GM18909 (cell line): ENCODE results near the gene APLP1.
"Not testable (repeated sequence)": the region's sequence is repeated elsewhere in the genome, so short reads cannot be mapped to it uniquely, and the experiment has no call there.

Experiments used
- ATAC-seq: cut with Tn5 transposase; IDR thresholded peaks from one replicate; pipeline ENCODE4 v1.9.1; 2021; ENCODE audit warnings: mild to moderate bottlenecking; ENCODE audit not compliant: unreplicated experiment, poor library complexity

APLP1 gene

DNA sequence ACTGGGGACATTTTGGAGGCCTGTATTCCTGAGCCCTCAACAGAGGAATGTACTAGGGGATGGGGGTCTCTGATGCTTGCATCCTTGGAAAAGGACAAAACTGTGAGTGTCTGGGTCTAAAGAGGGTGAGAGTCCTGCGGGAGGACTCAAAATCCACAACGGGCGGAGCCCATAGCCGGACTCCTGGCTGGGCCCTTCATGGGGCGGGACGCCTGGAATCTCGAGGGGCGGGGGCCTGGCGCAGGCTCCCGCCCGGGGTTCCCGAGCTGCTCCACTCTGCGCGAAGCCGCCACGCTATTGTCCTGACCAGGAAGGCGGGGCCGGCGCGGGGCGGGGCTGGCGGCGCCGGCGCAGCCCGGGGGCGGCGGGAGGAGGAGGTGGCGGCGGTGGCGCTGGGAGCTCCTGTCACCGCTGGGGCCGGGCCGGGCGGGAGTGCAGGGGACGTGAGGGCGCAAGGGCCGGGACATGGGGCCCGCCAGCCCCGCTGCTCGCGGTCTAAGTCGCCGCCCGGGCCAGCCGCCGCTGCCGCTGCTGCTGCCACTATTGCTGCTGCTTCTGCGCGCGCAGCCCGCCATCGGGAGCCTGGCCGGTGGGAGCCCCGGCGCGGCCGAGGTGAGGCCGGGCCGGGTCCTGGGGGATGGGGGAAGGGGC lies at the start of gene APLP1:
Gene APLP1, plus strand, starts transcription at position 403 of the 651 bp plus-strand sequence. Its CDS starts 63 bp downstream, at position 466.
- no peak for ATAC-seq

DNA sequence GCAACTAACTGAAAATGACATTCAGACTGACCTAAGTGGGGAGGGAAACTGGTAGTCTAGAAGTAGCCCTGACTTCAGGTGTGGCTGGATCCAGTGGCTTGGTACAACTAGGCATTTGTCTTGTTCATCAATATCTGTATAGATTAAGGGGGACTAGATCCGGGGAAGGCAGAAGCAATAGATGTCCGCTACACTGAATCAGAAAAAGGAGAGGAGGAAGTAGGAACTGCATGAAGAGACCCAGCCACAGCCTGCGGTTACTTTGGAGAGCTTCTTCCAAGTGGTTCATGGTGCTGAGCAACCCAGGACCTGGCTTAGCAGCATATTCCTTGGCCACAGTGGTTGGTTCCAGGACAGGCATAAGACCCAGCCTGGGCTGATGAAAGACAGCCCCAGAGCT lies 45.8 kb upstream of the APLP1 start:
- no peak for ATAC-seq

DNA sequence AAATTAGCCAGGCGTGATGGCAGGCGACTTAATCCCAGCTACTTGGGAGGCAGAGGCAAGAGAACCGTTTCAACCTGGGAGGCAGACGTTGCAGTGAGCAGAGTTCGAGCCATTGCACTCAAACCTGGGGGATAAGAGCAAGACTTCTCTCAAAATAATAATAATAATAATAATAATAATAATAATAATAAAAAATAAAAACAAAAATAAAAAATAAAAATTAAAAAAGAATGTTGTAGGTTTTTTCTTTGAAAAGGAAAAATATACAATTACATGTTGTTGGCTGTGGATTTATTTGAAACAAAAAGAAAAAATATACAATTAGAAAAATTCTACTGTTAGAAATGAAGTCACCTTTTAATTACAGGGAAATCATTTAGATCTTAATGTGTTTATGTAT lies 44.2 kb upstream of the APLP1 start:
- no peak for ATAC-seq

DNA sequence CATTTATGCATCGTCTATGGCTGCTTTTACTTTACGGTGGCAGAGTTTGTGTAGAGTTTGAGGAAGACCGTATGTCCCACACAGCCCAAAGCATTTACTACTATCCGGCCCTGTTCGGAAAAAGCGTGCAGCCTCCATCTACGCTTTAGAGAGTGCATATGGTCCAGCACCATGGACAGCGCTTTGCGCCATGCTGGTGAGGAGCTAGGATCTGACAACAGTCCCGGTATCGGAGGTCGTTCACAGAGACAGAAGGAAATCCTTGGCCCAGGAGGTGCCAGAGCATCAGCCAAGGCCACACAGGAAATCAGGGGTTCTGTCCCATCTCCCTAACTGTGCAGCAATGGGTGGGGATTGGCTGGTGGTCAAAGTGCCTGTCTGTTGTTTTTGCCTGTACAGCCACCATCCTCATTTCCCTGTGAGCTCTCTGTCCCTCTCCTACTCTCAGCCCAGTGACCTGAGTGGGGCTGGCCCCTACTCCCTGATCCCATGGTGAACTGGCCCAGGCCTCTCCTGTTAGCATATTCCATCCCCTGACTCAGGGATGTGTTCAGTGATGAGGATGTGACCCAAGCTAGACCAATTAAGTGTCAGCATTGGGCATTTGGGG lies 39.6 kb upstream of the APLP1 start:
- no peak for ATAC-seq

DNA sequence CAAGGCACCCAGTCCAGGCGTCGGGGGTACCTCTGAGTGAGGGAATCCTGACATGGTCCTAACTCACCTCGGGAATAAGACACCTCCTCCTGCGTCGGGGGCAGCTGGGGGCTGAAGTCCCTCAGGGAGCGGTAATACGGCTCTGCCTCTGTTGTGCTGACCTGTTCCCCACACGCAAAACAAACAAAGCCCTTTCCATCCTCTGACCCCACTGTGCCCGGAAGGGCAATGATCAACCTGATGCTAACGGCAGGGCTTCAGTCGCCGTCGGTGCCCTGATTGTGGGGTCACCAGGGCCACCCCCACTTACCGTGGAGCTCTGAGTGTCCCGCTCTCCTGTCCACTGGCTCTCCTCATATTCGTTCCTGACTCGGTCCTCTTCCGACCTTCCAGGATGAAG lies 37.4 kb upstream of the APLP1 start:
- no peak for ATAC-seq

DNA sequence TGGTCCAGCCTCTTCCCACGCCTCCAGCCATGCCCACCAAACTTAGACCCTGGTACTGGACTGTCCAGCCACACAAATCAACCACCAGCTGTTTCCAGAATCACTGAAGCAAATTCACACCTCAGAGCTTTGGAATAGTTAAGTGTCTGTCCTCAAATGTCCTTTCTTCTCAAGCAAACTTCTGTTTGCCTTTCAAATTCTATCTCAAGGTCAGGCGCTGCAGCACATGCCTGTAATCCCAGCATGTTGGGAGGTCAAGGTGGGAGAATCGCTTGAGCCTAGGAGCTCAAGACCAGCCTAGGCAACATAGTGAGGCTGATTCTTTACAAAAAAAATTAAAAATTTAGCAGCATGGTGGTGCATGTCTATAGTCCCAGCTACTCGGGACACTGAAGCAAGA lies 36.3 kb upstream of the APLP1 start:
- no peak for ATAC-seq

DNA sequence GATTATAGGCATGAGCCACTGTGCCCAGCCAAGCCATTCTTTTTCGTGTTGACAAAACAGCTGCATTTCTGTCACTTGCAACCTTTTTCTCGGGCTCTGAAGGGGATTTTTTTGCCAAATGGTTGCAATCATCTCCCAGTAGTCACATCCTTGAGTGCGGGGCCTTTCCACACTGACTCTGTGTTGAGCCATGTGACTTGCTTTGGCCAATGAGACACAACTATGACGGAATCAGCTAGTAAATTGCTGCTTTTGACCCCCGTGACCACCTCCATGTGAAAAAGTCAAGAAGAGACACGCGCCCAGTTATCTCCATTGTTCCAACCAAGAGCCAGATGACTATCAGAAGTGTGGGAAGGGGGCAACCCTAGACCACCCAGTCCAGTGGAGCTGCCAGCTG lies 34.4 kb upstream of the APLP1 start:
- ATAC-seq, result no peak

DNA sequence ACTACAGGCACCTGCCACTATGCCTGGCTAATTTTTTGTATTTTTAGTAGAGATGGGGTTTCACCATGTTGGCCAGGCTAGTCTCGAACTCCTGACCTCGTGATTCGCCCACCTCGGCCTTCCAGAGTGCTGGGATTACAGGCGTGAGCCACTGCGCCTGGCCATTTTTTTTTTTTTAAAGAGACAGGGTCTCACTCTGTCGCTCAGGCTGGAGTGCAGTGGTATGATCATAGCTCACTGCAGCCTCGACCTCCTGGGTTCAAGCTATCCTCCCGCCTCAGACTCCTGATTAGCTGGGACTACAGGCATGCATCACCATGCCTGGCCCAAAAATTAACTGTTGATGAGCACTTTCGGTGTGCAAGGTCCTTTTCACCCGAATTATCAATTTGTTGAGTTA lies 32.3 kb upstream of the APLP1 start:
- ATAC-seq, result not testable (repeated sequence)

DNA sequence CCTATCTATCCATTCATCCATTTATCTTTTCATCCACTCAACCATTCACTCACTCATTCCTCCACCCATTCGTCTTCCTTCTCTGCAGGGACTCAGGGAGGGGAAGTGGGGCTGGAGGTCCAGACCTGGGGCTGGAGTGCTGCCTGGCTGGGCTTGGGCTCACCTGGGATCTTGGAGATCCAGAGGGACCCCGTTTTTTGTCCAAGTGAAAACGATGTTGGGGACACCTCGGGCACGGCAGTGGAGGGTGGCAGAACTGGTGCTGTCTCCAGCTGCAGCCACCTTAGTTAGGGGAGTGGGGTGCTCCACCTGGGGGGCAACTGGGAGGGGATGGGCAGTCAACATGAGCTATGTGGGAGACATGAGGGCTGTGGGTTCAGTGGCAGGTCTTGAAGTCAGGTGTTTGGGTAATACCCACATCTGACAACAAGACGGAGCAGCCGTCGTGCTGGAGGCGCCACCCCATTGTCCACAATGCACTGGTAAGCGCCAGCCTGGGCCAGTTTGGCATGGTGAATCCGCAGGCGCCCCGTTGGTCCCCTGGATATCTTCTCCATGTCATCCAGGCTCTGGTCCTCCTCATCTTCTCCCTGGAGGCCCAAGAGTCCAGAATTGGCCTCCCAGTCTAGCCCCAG lies 26.3 kb upstream of the APLP1 start:
- ATAC-seq, result no peak

DNA sequence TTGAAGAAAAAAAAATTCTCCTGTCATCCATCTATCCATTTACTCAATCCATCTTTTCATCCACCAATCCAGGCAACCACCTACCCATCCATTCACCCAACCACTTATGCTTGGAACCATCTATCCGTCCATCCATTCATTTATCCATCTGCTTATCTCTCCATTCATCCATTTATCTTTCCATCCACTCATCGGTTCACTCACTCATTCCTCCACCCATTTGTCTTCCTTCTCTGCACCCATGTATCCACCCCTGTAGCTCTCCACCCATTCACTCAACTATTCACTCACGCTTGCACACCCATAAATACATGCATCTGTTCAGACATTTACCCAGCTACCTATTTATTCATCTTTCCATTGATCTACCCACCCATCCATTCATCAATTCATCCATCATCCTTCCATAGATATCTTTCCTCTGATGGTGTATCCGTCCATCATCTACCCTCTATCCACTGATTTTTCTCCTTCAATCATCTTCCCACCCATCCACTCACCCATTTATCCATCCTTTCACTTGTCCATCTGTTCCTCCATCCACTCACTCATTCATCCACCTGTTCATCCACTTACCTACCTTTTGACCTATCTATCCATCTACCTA lies 25.6 kb upstream of the APLP1 start:
- no peak for ATAC-seq

DNA sequence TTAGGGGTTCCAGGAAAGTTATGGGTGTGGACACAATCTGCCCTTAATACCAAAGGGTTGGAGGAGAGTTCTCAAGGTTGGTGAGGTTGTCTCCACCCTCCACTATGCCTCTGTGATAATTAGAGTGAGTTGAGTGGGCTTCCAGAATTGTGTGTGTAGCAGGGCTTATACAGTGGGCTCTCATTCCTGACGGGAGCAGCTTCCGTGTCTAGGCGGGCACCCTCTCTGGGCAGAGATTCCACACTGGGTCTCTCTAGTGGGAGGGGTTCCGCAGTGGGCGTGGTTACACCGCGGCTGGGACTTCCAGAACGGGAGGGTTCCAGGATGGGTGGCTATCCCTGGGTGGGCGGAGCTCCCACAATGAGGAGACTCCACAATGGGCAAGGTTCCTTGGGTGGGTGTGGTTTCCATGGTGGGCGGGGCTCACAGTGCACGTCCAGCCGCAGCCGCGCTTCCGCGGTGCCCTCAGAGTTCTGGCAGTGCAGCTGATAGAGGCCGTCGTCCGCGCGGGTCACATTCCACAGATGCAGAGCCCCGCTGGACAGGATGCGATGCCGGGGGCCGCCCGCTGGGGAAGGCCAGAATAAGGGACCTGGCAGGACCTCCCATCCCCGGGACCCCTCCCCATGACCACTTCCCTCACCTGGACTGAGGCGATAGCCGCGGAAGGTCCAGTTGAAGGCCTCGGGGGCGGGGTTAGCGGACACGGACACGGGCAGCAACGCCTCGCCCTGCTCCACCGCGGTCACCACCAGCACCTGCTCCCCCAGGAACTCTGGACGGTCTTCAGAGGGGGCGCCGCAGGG lies 24.5 kb upstream of the APLP1 start:
- no peak for ATAC-seq

DNA sequence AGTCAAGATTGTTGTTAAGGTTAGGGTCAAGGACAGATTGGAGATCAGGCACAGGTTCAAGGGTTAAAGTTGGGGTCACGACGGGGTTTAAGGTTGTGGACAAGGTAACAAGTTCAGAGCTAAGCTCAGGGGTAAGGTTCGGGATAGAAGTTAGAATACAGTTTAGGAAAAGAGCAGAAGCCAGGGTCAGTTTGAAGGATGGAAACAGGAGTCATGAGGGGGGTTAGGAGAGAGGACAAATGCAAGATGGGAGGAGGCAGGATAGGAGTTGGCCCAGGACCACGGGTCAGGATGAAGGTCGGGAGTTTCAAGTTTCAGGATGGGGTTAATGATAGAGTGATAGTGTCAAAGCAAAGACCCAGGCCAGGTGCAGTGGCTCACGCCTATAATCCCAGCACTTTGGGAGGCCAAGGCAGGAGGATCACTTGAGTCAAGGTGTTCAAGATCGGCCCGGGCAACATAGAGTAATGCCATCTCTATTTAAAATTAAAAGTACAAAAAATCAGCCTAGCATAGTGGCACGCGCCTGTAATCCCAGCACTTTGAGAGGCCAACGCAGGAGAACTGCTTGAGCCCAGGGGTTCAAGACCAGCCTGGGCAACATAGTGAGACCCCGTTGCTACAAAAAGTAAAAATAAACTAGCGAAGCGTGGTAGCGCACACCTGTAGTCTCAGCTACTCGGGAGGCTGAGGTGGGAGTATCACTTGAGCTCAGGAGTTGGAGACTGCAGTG lies 23.7 kb upstream of the APLP1 start:
- ATAC-seq, result no peak

DNA sequence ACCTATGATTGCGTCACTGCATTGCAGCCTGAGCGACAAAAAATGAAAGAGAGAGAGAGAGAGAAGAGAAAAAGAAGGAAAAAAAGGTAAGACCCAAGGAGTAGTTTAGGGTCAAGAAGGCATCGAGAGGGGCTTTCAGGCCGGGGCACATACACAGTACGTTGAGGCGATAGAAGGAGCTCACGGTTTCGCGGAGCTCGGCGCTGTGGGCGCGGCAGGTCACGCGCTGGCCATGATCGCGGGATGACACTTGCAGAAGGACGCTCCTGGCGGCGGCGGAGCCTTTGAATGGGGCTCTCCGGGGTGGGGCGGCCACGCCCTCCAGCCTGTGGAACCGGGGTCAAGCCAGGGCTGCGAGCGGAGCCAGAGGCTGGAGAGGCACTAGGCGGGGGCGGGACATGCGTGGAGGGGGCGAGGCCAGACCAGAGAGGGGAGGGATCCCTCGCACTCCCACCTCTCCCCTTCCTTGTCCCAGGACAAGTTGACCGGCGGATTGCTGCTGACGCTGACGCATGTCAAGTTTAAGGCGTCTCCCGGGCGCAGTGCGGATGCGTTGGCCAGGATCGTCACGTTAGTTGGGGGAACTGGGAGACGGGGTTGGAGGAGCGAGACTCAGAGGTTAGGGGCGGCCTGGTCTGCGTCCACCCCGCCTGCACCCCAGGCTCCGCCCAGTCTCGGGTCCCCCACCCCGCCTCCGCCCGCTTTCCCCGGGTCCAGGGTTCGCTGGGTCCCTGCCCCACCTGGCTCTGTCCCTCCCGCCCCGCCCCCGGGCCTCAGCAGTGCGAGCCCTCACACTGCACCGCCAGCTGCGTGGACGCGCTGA lies 22.9 kb upstream of the APLP1 start:
- no peak for ATAC-seq

DNA sequence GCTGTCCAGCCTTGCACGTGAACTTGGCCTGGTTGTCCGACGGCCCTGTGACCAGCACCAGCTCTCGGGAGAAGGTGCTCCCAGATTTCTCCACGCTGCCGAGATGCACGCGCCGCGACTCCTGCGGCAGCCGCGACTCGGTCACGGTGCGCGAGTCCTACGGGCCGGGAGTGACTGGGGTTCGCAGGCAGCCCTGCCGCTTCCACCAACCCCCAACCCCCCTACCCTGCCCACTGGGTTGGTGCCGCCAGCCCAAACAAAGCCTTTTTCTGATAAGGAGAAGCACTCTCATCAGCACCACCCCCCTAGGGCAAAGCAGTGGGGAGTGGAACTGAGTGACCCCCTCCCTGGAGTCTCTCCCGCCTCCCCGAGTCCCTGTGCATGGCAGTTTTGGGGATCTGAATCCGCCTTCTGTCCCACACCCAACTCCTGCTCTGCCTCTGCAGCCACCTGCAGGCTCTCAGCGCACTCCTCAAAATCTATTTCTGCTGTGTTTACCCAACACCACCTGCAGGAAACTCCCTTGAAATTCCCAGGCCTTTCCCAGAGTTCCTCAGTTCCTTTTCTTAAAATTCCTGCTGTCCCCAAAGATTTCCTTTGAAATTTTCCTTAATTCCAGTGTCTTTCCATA lies 22.2 kb upstream of the APLP1 start:
- no peak for ATAC-seq

DNA sequence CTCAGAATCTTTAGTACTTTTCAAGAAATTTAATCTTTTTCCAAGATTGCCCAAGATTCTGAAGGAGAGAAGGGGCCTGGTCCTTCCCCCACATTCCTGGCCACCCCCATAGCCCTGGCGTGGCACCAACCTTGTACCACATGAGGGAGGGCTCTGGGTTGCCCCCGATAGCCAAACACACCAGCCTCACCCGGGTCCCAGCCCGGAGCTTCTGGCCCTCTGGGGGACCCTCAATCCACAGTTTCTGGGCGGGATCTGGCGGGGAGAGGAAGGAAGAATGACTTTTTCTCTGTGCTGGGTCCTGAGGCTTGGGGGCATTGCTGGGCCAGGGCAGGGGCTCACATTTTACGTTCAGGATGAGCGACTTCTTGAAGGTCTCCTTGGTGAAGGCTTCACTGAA lies 20.5 kb upstream of the APLP1 start:
- no peak for ATAC-seq

DNA sequence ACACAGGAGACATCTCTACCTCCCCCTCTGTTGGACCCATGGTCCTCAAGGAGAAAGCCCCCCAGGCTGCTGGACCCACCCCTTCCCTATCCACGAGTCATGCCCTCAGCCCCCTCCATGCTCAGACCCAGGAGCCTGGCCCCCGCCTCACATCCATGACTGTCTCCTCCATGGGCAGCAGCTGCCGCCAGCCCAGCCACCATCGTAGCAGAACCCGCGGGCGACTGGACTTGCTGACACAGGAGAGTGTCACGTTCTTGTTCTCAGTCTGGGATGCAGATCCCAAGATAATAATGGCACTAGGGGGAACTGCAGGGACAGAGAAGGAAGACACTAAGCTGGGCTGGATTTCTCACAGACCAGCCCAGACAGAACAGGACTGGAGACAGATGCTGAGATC lies 19.9 kb upstream of the APLP1 start:
- ATAC-seq, result no peak

DNA sequence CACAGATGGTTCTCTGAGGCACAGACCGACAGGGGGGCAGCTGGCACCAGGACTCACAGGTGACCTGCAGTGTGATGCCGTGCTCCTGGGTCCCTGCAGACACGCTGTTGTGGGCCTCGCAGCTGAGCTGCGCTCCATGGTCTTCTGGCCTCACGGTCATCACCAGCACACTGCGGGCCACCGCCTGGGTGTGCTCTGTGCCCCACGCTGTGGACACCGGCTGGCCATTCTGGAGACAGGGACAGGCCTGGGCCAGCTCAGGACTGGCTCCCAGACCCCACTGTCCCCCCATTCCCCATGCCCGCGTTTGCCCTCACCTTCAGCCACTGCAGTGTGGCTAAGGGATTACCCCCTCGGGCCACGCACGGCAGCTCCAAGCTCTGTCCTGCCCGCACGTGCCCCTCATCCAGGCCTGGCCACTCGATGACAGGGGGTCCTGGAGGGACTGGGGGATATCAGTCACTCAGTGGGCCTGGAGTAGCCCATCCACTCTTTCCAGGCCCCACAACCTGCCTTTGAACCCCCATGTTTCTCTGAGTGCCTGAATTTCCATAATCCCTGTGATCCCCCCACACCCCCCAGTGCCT lies 19.4 kb upstream of the APLP1 start:
- no peak for ATAC-seq

DNA sequence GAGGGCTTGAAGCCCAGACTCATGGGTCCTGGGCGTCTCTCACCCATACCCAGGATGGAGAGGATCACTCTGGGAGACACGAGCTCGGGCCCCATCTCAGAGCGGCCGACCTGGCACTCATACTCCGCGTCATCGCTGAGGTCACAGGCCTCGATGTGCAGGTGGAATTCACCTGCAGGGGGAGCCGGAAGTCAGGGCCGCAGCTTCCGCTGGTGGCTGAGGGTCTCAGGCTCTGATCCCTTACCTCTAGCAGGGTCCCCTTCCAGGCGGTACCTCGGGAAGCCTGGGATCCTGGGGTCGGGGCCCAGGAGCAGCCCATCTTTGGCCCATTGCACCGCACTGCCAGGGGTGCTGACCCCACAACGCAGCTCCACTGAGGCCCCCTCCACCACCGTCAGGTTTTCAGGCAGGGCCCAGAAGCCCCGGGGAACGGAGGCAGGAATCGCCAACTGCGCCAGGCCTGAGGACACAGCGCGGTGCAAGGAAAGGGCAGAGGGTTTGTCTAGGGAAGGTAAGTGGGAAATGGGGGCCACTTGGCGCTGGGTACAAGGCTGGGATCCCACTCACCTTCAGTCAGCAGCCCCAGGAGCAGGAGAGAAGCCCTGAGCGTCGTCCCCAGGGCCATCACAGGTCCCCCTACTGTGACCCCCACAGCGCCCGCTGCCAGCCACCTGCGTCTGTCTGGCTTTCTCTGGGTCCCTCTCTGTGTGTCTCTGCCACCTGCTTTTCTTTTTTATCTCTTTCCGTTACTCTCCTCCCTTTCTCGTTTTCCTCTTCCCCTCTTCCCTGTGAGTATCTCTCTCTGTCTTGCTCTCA lies 17.0 kb upstream of the APLP1 start:
- no peak for ATAC-seq
